Tibial nerve (tissue), 4 donors: Measurements from ENCODE around the gene SEC22C.

ENCODE experiments used
- EP300 ChIP-seq, 2 donors: sonication (generic); formaldehyde crosslinking; IDR thresholded peaks; one replicate each; pipeline ENCODE4 v1.6.1; 2017; ENCODE audit warnings: antibody characterized with exemption in 2 of 2, mild to moderate bottlenecking in 1 of 2
- TF ChIP-seq, protein P1 (sequence below), 5 experiments: fragments of 200-600 bp in 3 of 5; fragments of 450-650 bp in 2 of 5; sonication (generic) in 3 of 5; IDR thresholded peaks; one replicate each; pipeline ENCODE4 v1.5.1; 2016 to 2019; ENCODE audit warnings: antibody characterized with exemption in 5 of 5, mild to moderate bottlenecking in 3 of 5, moderate library complexity in 2 of 5

DNA sequence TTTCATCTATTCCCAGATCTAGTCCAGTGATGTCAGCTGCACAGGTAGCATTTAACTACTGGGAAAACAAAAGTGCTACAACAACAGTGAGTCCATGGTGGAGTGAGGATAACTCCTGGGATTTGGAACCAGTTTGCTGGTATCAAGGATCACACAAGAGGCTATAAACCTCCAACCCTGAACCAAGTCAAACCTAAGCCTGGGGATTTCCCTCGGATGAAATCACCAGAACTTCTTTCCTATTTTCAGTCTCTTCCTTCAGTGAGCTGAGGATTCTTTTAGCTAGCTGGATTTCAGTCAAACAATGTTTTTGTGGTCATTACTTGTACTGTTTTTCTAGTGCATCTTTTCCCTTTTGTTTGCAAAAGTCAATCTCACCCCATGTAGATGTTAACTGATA lies 31.5 kb downstream of the SEC22C start:
- TF ChIP-seq, protein P1, sequence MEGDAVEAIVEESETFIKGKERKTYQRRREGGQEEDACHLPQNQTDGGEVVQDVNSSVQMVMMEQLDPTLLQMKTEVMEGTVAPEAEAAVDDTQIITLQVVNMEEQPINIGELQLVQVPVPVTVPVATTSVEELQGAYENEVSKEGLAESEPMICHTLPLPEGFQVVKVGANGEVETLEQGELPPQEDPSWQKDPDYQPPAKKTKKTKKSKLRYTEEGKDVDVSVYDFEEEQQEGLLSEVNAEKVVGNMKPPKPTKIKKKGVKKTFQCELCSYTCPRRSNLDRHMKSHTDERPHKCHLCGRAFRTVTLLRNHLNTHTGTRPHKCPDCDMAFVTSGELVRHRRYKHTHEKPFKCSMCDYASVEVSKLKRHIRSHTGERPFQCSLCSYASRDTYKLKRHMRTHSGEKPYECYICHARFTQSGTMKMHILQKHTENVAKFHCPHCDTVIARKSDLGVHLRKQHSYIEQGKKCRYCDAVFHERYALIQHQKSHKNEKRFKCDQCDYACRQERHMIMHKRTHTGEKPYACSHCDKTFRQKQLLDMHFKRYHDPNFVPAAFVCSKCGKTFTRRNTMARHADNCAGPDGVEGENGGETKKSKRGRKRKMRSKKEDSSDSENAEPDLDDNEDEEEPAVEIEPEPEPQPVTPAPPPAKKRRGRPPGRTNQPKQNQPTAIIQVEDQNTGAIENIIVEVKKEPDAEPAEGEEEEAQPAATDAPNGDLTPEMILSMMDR (IDR thresholded peaks at IDR 0.05), result no peak
- TF ChIP-seq EP300 (IDR thresholded peaks at IDR 0.05), result no peak
